ENCODE data around the gene EXOSC2. TPM values are rescaled to one million over a fixed set of nuclear protein-coding genes. Genes with fewer than 3 reads are reported as not detected.

Gene EXOSC2
- total and polyA plus RNA-seq, 11 donors: 10.6 to 19.7 (median 13.1) TPM

GRCh38 chr9:130741024-130741305 lies 47.4 kb downstream of the EXOSC2 start:
- 92 to 99% (median 95%) methylated on average over 3 of the region's 3 CpGs for WGBS, 4 donors
- H3K27me3 ChIP-seq: no peaks in the 10 kb centered on the region
- DNase-seq: no peak
- H3K4me1 ChIP-seq: peaks cover 0 to 18% (median 4%) of the 10 kb centered on the region in 12 donors
- TF ChIP-seq POLR2A (IDR thresholded peaks at IDR 0.05) (no peak), CTCF (IDR thresholded peaks at IDR 0.05) (no peak)
- no peaks in the 10 kb centered on the region for H3K9me3 ChIP-seq
- ATAC-seq: no peak
- no peaks in the 10 kb centered on the region for H3K36me3 ChIP-seq
- intact Hi-C loops (cut with DNase I): no loop called here
- H3K27ac ChIP-seq: no peak overlapping the region
- H3K4me3 ChIP-seq: no peak overlapping the region

- Histone ChIP-seq H3K27me3 (no peaks in the 10 kb centered on the region), H3K4me1 (peaks cover 0 to 19% (median 4%) of the 10 kb centered on the region in 12 donors), H3K27ac (no peak overlapping the region), H3K4me3 (no peak overlapping the region), H3K36me3 (no peaks in the 10 kb centered on the region), H3K9me3 (no peaks in the 10 kb centered on the region)
- DNase-seq: no peak
- intact Hi-C loops (cut with DNase I): no loop called here
- TF ChIP-seq CTCF (IDR thresholded peaks at IDR 0.05): no peak
- TF ChIP-seq POLR2A (IDR thresholded peaks at IDR 0.05): no peak
- no peak for ATAC-seq
- WGBS, 4 donors: 80 to 87% (median 85%) methylated on average over 7 of the region's 7 CpGs
Observed at GRCh38 chr9:130741831-130742449, 48.4 kb downstream of the EXOSC2 start.

- intact Hi-C loops (cut with DNase I): loop anchor here in 1 of 10 donors (2.0 kb wide), 1 partner anchor 21 kb away; no protein-coding TSS in a partner anchor
- peaks cover 0 to 19% (median 2%) of the 10 kb centered on the region in 12 donors for H3K4me1 ChIP-seq
- no peak for ATAC-seq
- H3K36me3 ChIP-seq: no peaks in the 10 kb centered on the region
- no peak for DNase-seq
- no peak overlapping the region for H3K27ac ChIP-seq
- H3K4me3 ChIP-seq: no peak overlapping the region
- H3K9me3 ChIP-seq: no peaks in the 10 kb centered on the region
- WGBS, 4 donors: 78 to 88% (median 87%) methylated on average over 4 of the region's 4 CpGs
- no peaks in the 10 kb centered on the region for H3K27me3 ChIP-seq
- TF ChIP-seq POLR2A (IDR thresholded peaks at IDR 0.05) (no peak), CTCF (IDR thresholded peaks at IDR 0.05) (no peak)
Observed at GRCh38 chr9:130743656-130744055, 50.1 kb downstream of the EXOSC2 start.

GRCh38 chr9:130745210-130745800 lies 51.7 kb downstream of the EXOSC2 start:
- H3K27ac ChIP-seq: no peak overlapping the region
- DNase-seq (no peak), ATAC-seq (no peak)
- TF ChIP-seq POLR2A (IDR thresholded peaks at IDR 0.05) (no peak), CTCF (IDR thresholded peaks at IDR 0.05) (no peak)
- H3K9me3 ChIP-seq: no peaks in the 10 kb centered on the region
- peaks cover 0 to 17% (median 2%) of the 10 kb centered on the region in 12 donors for H3K4me1 ChIP-seq
- intact Hi-C loops (cut with DNase I): loop anchor here in 1 of 10 donors (2.0 kb wide), 1 partner anchor 23 kb away; no protein-coding TSS in a partner anchor
- 95 to 97% (median 95%) methylated on average over 5 of the region's 5 CpGs for WGBS, 4 donors
- no peaks in the 10 kb centered on the region for H3K27me3 ChIP-seq
- H3K36me3 ChIP-seq: no peaks in the 10 kb centered on the region
- no peak overlapping the region for H3K4me3 ChIP-seq
